Activated B cell treated with CpG ODN at 0.5 μM for 24 hours (primary cell): ENCODE measurements around the gene SLFN5. TPM values are rescaled to one million over a fixed set of nuclear protein-coding genes. Genes with fewer than 3 reads are reported as not detected.
"Not testable (repeated sequence)": the region's sequence is repeated elsewhere in the genome, so short reads cannot be mapped to it uniquely, and the experiment has no call there.

Experiments
- ATAC-seq: fragments of 200-7000 bp; cut with Tn5 transposase; one replicate; pipeline ENCODE4 v1.10.0; 2021; ENCODE audit warnings: low read depth, mild to moderate bottlenecking, moderate library complexity
- CTCF ChIA-PET: fragments of 350-600 bp; sonication (Branson Sonifier 250); formaldehyde crosslinking; loops from one replicate; lab custom pipeline; 2021; ENCODE audit warnings: antibody characterized with exemption; lab: Charles Lee
- POLR2A ChIA-PET: fragments of 350-600 bp; sonication (Branson Sonifier 250); formaldehyde crosslinking; loops from one replicate; lab custom pipeline; 2021; ENCODE audit warnings: antibody characterized with exemption; lab: Charles Lee
- DNase-seq: peaks from one replicate; pipeline ENCODE4 v3.0.0; 2022
- H3K27ac Mint-ChIP-seq: one replicate; pipeline ENCODE4 v1.8.0; 2020; ENCODE audit warnings: mixed read lengths
- H3K27me3 Mint-ChIP-seq: one replicate; pipeline ENCODE4 v1.8.0; 2021; ENCODE audit warnings: mixed read lengths
- H3K36me3 Mint-ChIP-seq: one replicate; pipeline ENCODE4 v1.8.0; 2021; ENCODE audit warnings: low read depth, mixed read lengths
- H3K4me1 Mint-ChIP-seq: one replicate; pipeline ENCODE4 v1.8.0; 2021; ENCODE audit warnings: mixed read lengths
- H3K4me3 Mint-ChIP-seq: one replicate; pipeline ENCODE4 v1.8.0; 2020; ENCODE audit warnings: mild to moderate bottlenecking, mixed read lengths
- H3K9me3 Mint-ChIP-seq: one replicate; pipeline ENCODE4 v1.8.0; 2020; ENCODE audit warnings: mixed read lengths
- CTCF ChIP-seq: fragments of 200-600 bp; IDR thresholded peaks from one replicate; pipeline ENCODE4 v1.8.0; 2022; ENCODE audit warnings: antibody characterized with exemption, mild to moderate bottlenecking
- intact Hi-C: fragments of 100-400 bp; cut with micrococcal nuclease; formaldehyde crosslinking; loops from one replicate; pipeline ENCODE4 v1.15.1; 2024
- total RNA-seq: library from RNA; stranded (reverse); gene quantifications from 2 replicates; pipeline ENCODE4 v1.2.3, GENCODE V29; 2022

Gene SLFN5
- total RNA-seq: 15.2 and 15.3 TPM in 2 replicates

GRCh38 chr17:35242805-35243560 is at the start of gene SLFN5:
SLFN5 (plus strand) TSS chr17:35243072; CDS start chr17:35258691, 15,619 bp downstream.
- Mint-ChIP-seq H3K36me3 (peaks cover 7% of the 10 kb centered on the region), H3K4me1 (peaks cover 25% of the 10 kb centered on the region), H3K9me3 (no peaks in the 10 kb centered on the region), H3K27ac (peak within 1 kb of the TSS; percentile 94), H3K27me3 (no peaks in the 10 kb centered on the region), H3K4me3 (peak within 1 kb of the TSS; percentile 97)
- DNase-seq: peak; percentile 88
- intact Hi-C loops: loop anchor here (1.0 to 5.0 kb wide), 12 partner anchors 101 to 1704 kb away; partner anchors contain the start of genes AATF, C17orf50, LIG3 and NLE1
- peak; percentile 84 for ATAC-seq
- ChIA-PET POLR2A (interaction anchor here (0.6 to 1.4 kb wide), 9 partner anchors 102 to 554 kb away, joined by 3 to 8 read pairs (median 4); partner anchors contain the start of genes PEX12, SLFN11 and SLFN13), CTCF (interaction anchor here (0.7 to 1.3 kb wide), 2 partner anchors 291 to 296 kb away, joined by 3 read pairs; no protein-coding TSS in a partner anchor)
- no peak for TF ChIP-seq CTCF

- ATAC-seq, H3K27ac Mint-ChIP-seq, intact Hi-C loops, POLR2A ChIA-PET, CTCF ChIA-PET, H3K36me3 Mint-ChIP-seq, DNase-seq, H3K9me3 Mint-ChIP-seq, H3K4me1 Mint-ChIP-seq, H3K4me3 Mint-ChIP-seq: not testable (repeated sequence)
- H3K27me3 Mint-ChIP-seq: peaks cover 17% of the 10 kb centered on the region
Measured at GRCh38 chr17:35194001-35194400, 48.9 kb upstream of the SLFN5 start, which contains the start of gene SLC35G3. SLC35G3 (minus strand) TSS chr17:35194393; CDS start chr17:35194307, 86 bp downstream.

GRCh38 chr17:35195062-35195461 is 47.8 kb upstream of the SLFN5 start:
- H3K27ac Mint-ChIP-seq, POLR2A ChIA-PET, CTCF ChIA-PET, ATAC-seq, intact Hi-C loops, H3K36me3 Mint-ChIP-seq, H3K4me1 Mint-ChIP-seq, DNase-seq, H3K4me3 Mint-ChIP-seq: not testable (repeated sequence)
- Mint-ChIP-seq H3K27me3 (peaks cover 18% of the 10 kb centered on the region), H3K9me3 (peaks cover 16% of the 10 kb centered on the region)

- POLR2A ChIA-PET, H3K4me3 Mint-ChIP-seq, DNase-seq, H3K27ac Mint-ChIP-seq, H3K36me3 Mint-ChIP-seq, H3K4me1 Mint-ChIP-seq, ATAC-seq, intact Hi-C loops, CTCF ChIA-PET: not testable (repeated sequence)
- peaks cover 29% of the 10 kb centered on the region for H3K27me3 Mint-ChIP-seq
- H3K9me3 Mint-ChIP-seq: peaks cover 13% of the 10 kb centered on the region
Measured at GRCh38 chr17:35202582-35202981, 40.3 kb upstream of the SLFN5 start.

GRCh38 chr17:35210741-35211140 is 32.1 kb upstream of the SLFN5 start:
- Mint-ChIP-seq H3K4me3 (no peak overlapping the region), H3K9me3 (no peaks in the 10 kb centered on the region), H3K27me3 (peaks cover 39% of the 10 kb centered on the region), H3K27ac (no peak overlapping the region), H3K4me1 (no peaks in the 10 kb centered on the region), H3K36me3 (no peaks in the 10 kb centered on the region)
- ChIA-PET POLR2A (no interaction called here), CTCF (no interaction called here)
- no peak for TF ChIP-seq CTCF
- intact Hi-C loops: no loop called here
- ATAC-seq: no peak
- no peak for DNase-seq

- H3K27ac Mint-ChIP-seq: no peak overlapping the region
- H3K36me3 Mint-ChIP-seq: no peaks in the 10 kb centered on the region
- no peak overlapping the region for H3K4me3 Mint-ChIP-seq
- no peaks in the 10 kb centered on the region for H3K9me3 Mint-ChIP-seq
- ATAC-seq (no peak), DNase-seq (no peak)
- no peaks in the 10 kb centered on the region for H3K4me1 Mint-ChIP-seq
- intact Hi-C loops: no loop called here
- ChIA-PET POLR2A (no interaction called here), CTCF (no interaction called here)
- H3K27me3 Mint-ChIP-seq: peaks cover 27% of the 10 kb centered on the region
- TF ChIP-seq CTCF: no peak
Measured at GRCh38 chr17:35212668-35213067, 30.2 kb upstream of the SLFN5 start.
